Heart left ventricle (tissue), 13 donors: ENCODE results near the gene TPRN.

Source experiments
- POLR2A ChIP-seq, 2 donors: fragments of 450-650 bp; IDR thresholded peaks; one replicate each; pipeline ENCODE4 v1.6.1; 2017; ENCODE audit warnings: antibody characterized with exemption in 2 of 2, mild to moderate bottlenecking in 2 of 2, moderate library complexity in 2 of 2
- TF ChIP-seq, protein P1 (sequence below), 12 donors: fragments of 200-600 bp; sonication (generic) in 4 of 12; IDR thresholded peaks; one replicate each; pipeline versions ENCODE4 v1.5.0 to v1.8.0; 2018 to 2022; ENCODE audit warnings: antibody characterized with exemption in 12 of 12, mild to moderate bottlenecking in 5 of 12
- donor health status: ischemic (EF 13 %, LVEDD 7.1; RV severe dilation, severe dysfunction).
- donor health status: DM: no; HTN: yes; CAD: no.
- donor health status: DM: no; HTN: no; CAD: no.
- donor health status: ischemic (EF 25% LVEDD 6.9; RV normal size, moderate dysfunction).
- donor health status: ischemic (EF 25% LVEDD 5.7; RV mildly dilated, moderate dysfunction).
- donor health status: ischemic (EF 35%, LVEDD 5.7; RV mildly dilated, moderate dysfunction).
- donor health status: nonischemic (EF 11% LVEDD 7.7; RV severe dilation, severe dysfunction).
- donor health status: DM: yes; HTN: yes; CAD: no.
- donor health status: PGD.
- donor health status: ischemic (EF 29% LVEDD 5.4; RV normal size, mild dysfunction).
- donor health status: nonischemic (EF 23%, LVEDD 6.1; RV moderate dilation, normal function).

DNA sequence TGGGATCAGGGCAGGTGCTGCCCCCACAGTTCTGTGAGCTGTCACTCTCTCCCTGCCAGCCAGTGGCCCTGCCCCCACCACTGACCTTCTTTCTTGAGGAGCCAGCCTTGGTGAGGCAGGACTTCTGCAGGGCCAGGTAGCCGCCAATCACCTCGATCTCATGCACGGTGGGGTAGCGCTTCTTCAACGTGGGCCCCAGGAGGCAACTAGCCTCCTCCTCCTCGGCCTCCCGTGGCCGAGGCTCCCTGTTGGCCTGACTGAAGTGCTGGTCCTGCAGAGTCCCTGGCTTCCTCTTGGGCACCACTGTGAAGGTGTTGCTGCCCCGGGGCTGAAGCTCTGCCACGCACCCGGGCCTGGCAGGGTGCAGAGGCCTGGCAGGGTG is 1.6 kb downstream of the TPRN start:
- TF ChIP-seq, protein P1, sequence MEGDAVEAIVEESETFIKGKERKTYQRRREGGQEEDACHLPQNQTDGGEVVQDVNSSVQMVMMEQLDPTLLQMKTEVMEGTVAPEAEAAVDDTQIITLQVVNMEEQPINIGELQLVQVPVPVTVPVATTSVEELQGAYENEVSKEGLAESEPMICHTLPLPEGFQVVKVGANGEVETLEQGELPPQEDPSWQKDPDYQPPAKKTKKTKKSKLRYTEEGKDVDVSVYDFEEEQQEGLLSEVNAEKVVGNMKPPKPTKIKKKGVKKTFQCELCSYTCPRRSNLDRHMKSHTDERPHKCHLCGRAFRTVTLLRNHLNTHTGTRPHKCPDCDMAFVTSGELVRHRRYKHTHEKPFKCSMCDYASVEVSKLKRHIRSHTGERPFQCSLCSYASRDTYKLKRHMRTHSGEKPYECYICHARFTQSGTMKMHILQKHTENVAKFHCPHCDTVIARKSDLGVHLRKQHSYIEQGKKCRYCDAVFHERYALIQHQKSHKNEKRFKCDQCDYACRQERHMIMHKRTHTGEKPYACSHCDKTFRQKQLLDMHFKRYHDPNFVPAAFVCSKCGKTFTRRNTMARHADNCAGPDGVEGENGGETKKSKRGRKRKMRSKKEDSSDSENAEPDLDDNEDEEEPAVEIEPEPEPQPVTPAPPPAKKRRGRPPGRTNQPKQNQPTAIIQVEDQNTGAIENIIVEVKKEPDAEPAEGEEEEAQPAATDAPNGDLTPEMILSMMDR (IDR thresholded peaks at IDR 0.05) = no peak
- TF ChIP-seq POLR2A (IDR thresholded peaks at IDR 0.05) = no peak
